ENCODE results near the gene PRCC.
A peak's percentile ranks its signal among the peaks of the same experiment; 100 is the strongest.

- peak; percentile 63 for TF ChIP-seq GATA2 (IDR thresholded peaks at IDR 0.05; ENCODE audit: low read depth, low read length)
- TF ChIP-seq GATA3 (IDR thresholded peaks at IDR 0.05; ENCODE audit: low read depth, low read length), result no peak
Observed at GRCh38 chr1:156839426-156840109, 72.2 kb downstream of the PRCC start.
